GM12878 (cell line): ENCODE results near the gene PSRC1. TPM values are rescaled to one million over a fixed set of nuclear protein-coding genes. Genes with fewer than 3 reads are reported as not detected.
A peak's percentile ranks its signal among the peaks of the same experiment; 100 is the strongest.

Experiments used
- ATAC-seq: fragments of 200-7000 bp; cut with Tn5 transposase; 3 replicates; pipeline ENCODE4 v1.9.1; 2020; ENCODE audit warnings: mild to moderate bottlenecking, moderate library complexity
- BruUV-seq: library from RNA; stranded (reverse); fragments of 400-500 nt; replicated peaks from 2 replicates; lab custom pipeline; 2021; lab: Mats Ljungman, UMichigan
- CTCF ChIA-PET: fragments of 300-600 bp; sonication (Branson Sonifier 250); formaldehyde crosslinking; extraction: SDS; loops from one replicate; lab custom pipeline; 2021; ENCODE audit warnings: inconsistent platforms; lab: Yijun Ruan, JAX
- POLR2A ChIA-PET: fragments of 350-600 bp; formaldehyde crosslinking; extraction: SDS; loops from one replicate; lab custom pipeline; 2021; ENCODE audit warnings: inconsistent platforms; lab: Charles Lee
- RAD21 ChIA-PET: fragments of 300-600 bp; sonication (Branson Sonifier 250); formaldehyde crosslinking; loops from one replicate; lab custom pipeline; 2023; ENCODE audit warnings: antibody characterized with exemption; ENCODE audit not compliant: unreplicated experiment; lab: Charles Lee
- SMC1A ChIA-PET: fragments of 300-600 bp; sonication (Branson Sonifier 250); formaldehyde crosslinking; loops from one replicate; lab custom pipeline; 2023; ENCODE audit not compliant: unreplicated experiment, uncharacterized antibody; lab: Charles Lee
- DNase-seq: peaks from one replicate; pipeline ENCODE4 v3.0.0-alpha.2; 2011; ENCODE audit warnings: low read depth, low spot score
- FAIRE-seq: peaks from 3 replicates; lab custom pipeline; 2011; peaks lifted over from hg19 to GRCh38; lab: Jason Lieb, UNC
- H2AFZ ChIP-seq: 2 replicates; pipeline ENCODE4 v1.6.0; 2011; ENCODE audit warnings: low read depth, low read length, control low read depth; ENCODE audit not compliant: control insufficient read depth
- H3K27ac ChIP-seq: 2 replicates; pipeline ENCODE4 v1.5.1; 2011; ENCODE audit warnings: control low read depth; ENCODE audit not compliant: control insufficient read depth, insufficient read depth
- H3K27me3 ChIP-seq, 2 experiments: replicated peaks in 1 of 2; 2 replicates each; pipeline versions ENCODE4 v1.6.0 to v1.6.1; 2011; ENCODE audit warnings: low read length in 1 of 2; ENCODE audit not compliant: control insufficient read depth in 2 of 2, insufficient read depth in 2 of 2
- H3K36me3 ChIP-seq, 2 experiments: 2 replicates each; pipeline ENCODE4 v1.5.1; 2011; ENCODE audit warnings: low read length in 1 of 2; ENCODE audit not compliant: control insufficient read depth in 2 of 2, insufficient read depth in 2 of 2
- H3K4me1 ChIP-seq: 2 replicates; pipeline ENCODE4 v1.6.1; 2011; ENCODE audit warnings: mild to moderate bottlenecking, low read length, moderate library complexity, mixed read lengths; ENCODE audit not compliant: control insufficient read depth, insufficient read depth
- H3K4me2 ChIP-seq: 2 replicates; pipeline ENCODE4 v1.6.0; 2011; ENCODE audit warnings: control low read depth; ENCODE audit not compliant: control insufficient read depth, insufficient read depth
- H3K4me3 ChIP-seq: fragments of 200-600 bp; sonication (generic); 2 replicates; pipeline ENCODE4 v1.5.1; 2016
- H3K79me2 ChIP-seq: 2 replicates; pipeline ENCODE4 v1.6.0; 2011; ENCODE audit warnings: low read length; ENCODE audit not compliant: control insufficient read depth, insufficient read depth
- H3K9ac ChIP-seq: 2 replicates; pipeline ENCODE4 v1.8.0; 2011; ENCODE audit warnings: low read length, control low read depth, mixed read lengths; ENCODE audit not compliant: control insufficient read depth, insufficient read depth
- H3K9me3 ChIP-seq: replicated peaks from 3 replicates; pipeline ENCODE4 v1.5.1; 2011; ENCODE audit warnings: mild to moderate bottlenecking, low read length; ENCODE audit not compliant: control insufficient read depth, insufficient read depth
- H4K20me1 ChIP-seq: 2 replicates; pipeline ENCODE4 v1.6.0; 2011; ENCODE audit not compliant: control insufficient read depth, insufficient read depth
- DPF2 ChIP-seq: fragments of 450-650 bp; IDR thresholded peaks from 2 replicates; pipeline ENCODE4 v1.6.1; 2017; ENCODE audit warnings: mild to moderate bottlenecking
- EED ChIP-seq: sonication (generic); IDR thresholded peaks from 2 replicates; pipeline ENCODE4 v1.6.1; 2016; ENCODE audit warnings: antibody characterized with exemption, low read depth
- HDGF ChIP-seq: fragments of 450-650 bp; IDR thresholded peaks from 2 replicates; pipeline ENCODE4 v1.6.1; 2016; ENCODE audit warnings: antibody characterized with exemption
- POLR2AphosphoS5 ChIP-seq: IDR thresholded peaks from 2 replicates; pipeline ENCODE4 v1.6.1; 2011; ENCODE audit warnings: mild to moderate bottlenecking, low read length, inconsistent platforms
- RFX5 ChIP-seq: IDR thresholded peaks from 2 replicates; pipeline ENCODE4 v1.6.1; 2011; ENCODE audit warnings: low read depth, low read length, improper control_type of control experiment
- SIN3A ChIP-seq: IDR thresholded peaks from 2 replicates; pipeline ENCODE4 v1.6.1; 2012; ENCODE audit warnings: low read depth, low read length, improper control_type of control experiment
- SMAD1 ChIP-seq: fragments of 450-650 bp; IDR thresholded peaks from 2 replicates; pipeline ENCODE4 v1.6.1; 2018; ENCODE audit warnings: mild to moderate bottlenecking, low read depth; ENCODE audit not compliant: partially characterized antibody
- WGBS: methylation state at CpG from one replicate; pipeline ENCODE4 v1.1.6; 2016; ENCODE audit warnings: low lambda C conversion rate; ENCODE audit not compliant: insufficient replicate concordance, insufficient coverage; ENCODE audit errors: missing lambda C conversion rate; 5-methylcytosine and 5-hydroxymethylcytosine counted together
- in situ Hi-C: fragments of 300-500 bp; cut with MboI; formaldehyde crosslinking; loops from 9 replicates; pipeline ENCODE4 v1.14.3; 2018; ENCODE audit warnings: mixed read lengths
- intact Hi-C: fragments of 100-400 bp; cut with micrococcal nuclease; formaldehyde crosslinking; loops from one replicate; pipeline ENCODE4 v1.14.2; 2022; ENCODE audit not compliant: unreplicated experiment
- polyA plus RNA-seq, 11 experiments: library from polyadenylated mRNA; depleted of rRNA in 4 of 11; unstranded in 6 of 11; stranded (reverse) in 5 of 11; fragments of >200 nt; fragmentation: Nextera tagmentation in 4 of 11; fragmentation: Illumina TruSeq in 1 of 11; extraction: Ambion mirVana in 4 of 11; extraction: Trizol in 1 of 11; gene quantifications; 1 replicate in 1 of 11; 2 replicates in 10 of 11; pipeline versions ENCODE4 v1.2.1 to v1.2.3, GENCODE V29; 2011 to 2016; ENCODE audit warnings: inconsistent platforms in 2 of 11, missing spikeins in 2 of 11, low read depth in 1 of 11
- total RNA-seq, 4 experiments: library from RNA; depleted of rRNA in 3 of 4; stranded (reverse); fragments of >200 nt in 3 of 4; fragmentation: Illumina TruSeq in 1 of 4; extraction: Trizol in 1 of 4; gene quantifications; 2 replicates each; pipeline versions ENCODE4 v1.2.1 to v1.2.3, GENCODE V29; 2013 to 2021
- TF ChIP-seq, protein P1 (sequence below): fragments of 450-650 bp; IDR thresholded peaks from 2 replicates; pipeline ENCODE4 v1.6.1; 2017; ENCODE audit warnings: mild to moderate bottlenecking, low read depth, inconsistent platforms; ENCODE audit not compliant: poor library complexity, severe bottlenecking
- TF ChIP-seq, protein P2 (sequence below): fragments of 450-650 bp; IDR thresholded peaks from 2 replicates; pipeline ENCODE4 v1.6.1; 2016; ENCODE audit warnings: mild to moderate bottlenecking

The PSRC1 gene
- total and polyA plus RNA-seq, 10 of the 15 experiments (the other 5 are each of a cell fraction or from before 2014, with no cell fraction given) = 1.2 to 11.8 (median 4.9) TPM

DNA sequence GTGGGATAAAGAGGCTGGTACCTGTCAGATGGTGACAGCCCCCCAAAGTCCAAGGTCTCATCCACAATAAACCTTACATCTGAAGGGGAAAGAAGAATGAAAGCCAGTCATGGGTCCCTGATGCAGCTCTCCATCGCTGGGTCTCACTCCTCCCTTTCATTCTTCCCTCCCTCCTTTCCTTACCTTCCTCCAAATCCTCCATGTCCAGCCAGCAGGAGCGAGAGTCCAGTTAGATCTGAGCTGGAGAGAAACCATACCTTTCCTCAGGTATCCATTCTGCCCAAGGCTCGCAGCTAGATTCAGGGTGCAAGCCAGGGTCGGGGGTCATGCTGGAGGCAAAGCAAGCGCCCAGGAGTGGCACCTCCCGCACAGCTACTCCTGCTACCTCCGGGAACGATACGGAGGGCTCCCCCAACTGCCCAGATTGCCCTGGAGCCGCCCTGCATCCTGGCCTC is 421 bp downstream of the PSRC1 start:
- DNase-seq (no peak), ATAC-seq (no peak), FAIRE-seq (no peak)
- no peak overlapping the region for H3K27ac ChIP-seq
- peak overlapping the region; percentile 86 for H3K4me3 ChIP-seq
- H3K79me2 ChIP-seq = no peaks in the 10 kb centered on the region
- peak overlapping the region; percentile 96 for H2AFZ ChIP-seq
- TF ChIP-seq POLR2AphosphoS5 = no peak
- TF ChIP-seq SIN3A = no peak
- ChIA-PET RAD21 (interaction anchor here (0.8 to 3.3 kb wide), 9 partner anchors 25 to 266 kb away, joined by 3 to 21 read pairs (median 4); partner anchors contain the start of genes GNAI3 and SORT1), POLR2A (interaction anchor here (1.3 to 1.5 kb wide), 2 partner anchors 10 to 143 kb away, joined by 3 to 5 read pairs; partner anchors contain the start of gene PSMA5), SMC1A (interaction anchor here (0.6 to 3.1 kb wide), 6 partner anchors 14 to 266 kb away, joined by 3 to 19 read pairs (median 4); partner anchors contain the start of genes GNAI3 and SORT1), CTCF (interaction anchor here (0.6 to 2.9 kb wide), 14 partner anchors 10 to 702 kb away, joined by 3 to 31 read pairs (median 4); partner anchors contain the start of genes AHCYL1, ATXN7L2 and SORT1)
- in situ Hi-C loops (no loop called here), intact Hi-C loops (no loop called here)
- WGBS = 10% methylated on average over 10 of the region's 10 CpGs
- H3K9me3 ChIP-seq = no peaks in the 10 kb centered on the region
- H4K20me1 ChIP-seq = no peaks in the 10 kb centered on the region
- BruUV-seq = no TSS peak
- no peaks in the 10 kb centered on the region for H3K36me3 ChIP-seq
- H3K9ac ChIP-seq = peak overlapping the region; percentile 66; the same call in 1 of the 2 replicates
- H3K4me1 ChIP-seq = peaks cover 3% of the 10 kb centered on the region
- H3K4me2 ChIP-seq = peak overlapping the region; percentile 100
- no peaks in the 10 kb centered on the region for H3K27me3 ChIP-seq

DNA sequence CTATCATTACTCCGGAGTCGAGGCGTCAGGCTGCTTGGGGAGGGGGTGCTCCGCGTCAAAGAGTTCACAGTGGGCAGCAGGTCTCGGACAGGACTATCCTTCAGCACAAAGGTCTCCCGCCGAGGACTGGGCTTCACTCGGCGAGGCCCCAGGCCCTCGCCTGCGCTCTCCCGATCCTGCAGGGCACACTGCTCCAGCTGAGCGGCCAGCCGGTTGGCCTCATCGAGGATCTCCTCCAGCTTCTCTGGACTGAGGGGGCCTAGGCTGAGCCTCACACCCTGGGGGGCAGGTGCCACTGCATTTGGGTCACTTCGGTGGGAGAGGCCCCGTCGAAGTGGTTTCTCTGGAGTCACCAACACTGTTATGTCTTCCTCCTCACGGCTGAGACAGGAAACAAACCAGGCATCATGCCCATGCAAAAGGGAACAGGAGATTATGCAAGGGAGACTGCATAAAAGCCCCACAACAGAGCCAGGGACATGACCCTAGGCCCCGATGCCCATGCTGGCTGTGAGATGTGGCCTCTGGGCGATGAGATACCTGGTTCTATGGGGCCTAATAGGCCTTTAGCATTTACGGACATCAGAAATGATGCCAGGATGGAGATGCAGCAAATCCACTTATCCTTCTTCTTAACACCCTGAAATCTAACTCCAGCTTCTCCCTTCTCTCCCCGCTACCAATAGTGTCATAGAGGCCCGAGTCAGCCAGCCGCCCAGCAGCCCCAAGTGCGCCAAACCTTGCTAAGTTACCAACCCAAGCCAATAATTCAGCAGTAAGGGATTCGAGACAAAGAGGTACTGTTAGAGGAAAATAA is 1.1 kb downstream of the PSRC1 start:
- ChIA-PET RAD21 (interaction anchor here (1.3 to 3.3 kb wide), 6 partner anchors 112 to 267 kb away, joined by 3 to 21 read pairs (median 4); partner anchors contain the start of genes GNAI3 and SORT1), CTCF (interaction anchor here (0.9 to 2.9 kb wide), 10 partner anchors 11 to 703 kb away, joined by 3 to 31 read pairs (median 5); partner anchors contain the start of genes AHCYL1, ATXN7L2 and SORT1), SMC1A (interaction anchor here (1.4 to 3.1 kb wide), 3 partner anchors 117 to 267 kb away, joined by 4 to 19 read pairs (median 5); partner anchors contain the start of genes GNAI3 and SORT1), POLR2A (interaction anchor here (1.3 to 1.5 kb wide), 2 partner anchors 11 to 144 kb away, joined by 3 to 5 read pairs; partner anchors contain the start of gene PSMA5)
- H4K20me1 ChIP-seq = no peaks in the 10 kb centered on the region
- no peak for ATAC-seq
- no peak for DNase-seq
- H3K4me1 ChIP-seq = peaks cover 3% of the 10 kb centered on the region
- in situ Hi-C loops (no loop called here), intact Hi-C loops (no loop called here)
- H2AFZ ChIP-seq = no peak overlapping the region
- 88% methylated on average over 28 of the region's 28 CpGs for WGBS
- no peaks in the 10 kb centered on the region for H3K9me3 ChIP-seq
- no peak for FAIRE-seq
- no TSS peak for BruUV-seq
- peak overlapping the region; percentile 86 for H3K4me3 ChIP-seq
- H3K4me2 ChIP-seq = peak overlapping the region; percentile 100
- H3K79me2 ChIP-seq = no peaks in the 10 kb centered on the region
- H3K27me3 ChIP-seq = no peaks in the 10 kb centered on the region
- no peaks in the 10 kb centered on the region for H3K36me3 ChIP-seq
- H3K9ac ChIP-seq = no peak overlapping the region
- no peak overlapping the region for H3K27ac ChIP-seq
- no peak for TF ChIP-seq RFX5
- TF ChIP-seq DPF2 = no peak
- TF ChIP-seq, protein P1, sequence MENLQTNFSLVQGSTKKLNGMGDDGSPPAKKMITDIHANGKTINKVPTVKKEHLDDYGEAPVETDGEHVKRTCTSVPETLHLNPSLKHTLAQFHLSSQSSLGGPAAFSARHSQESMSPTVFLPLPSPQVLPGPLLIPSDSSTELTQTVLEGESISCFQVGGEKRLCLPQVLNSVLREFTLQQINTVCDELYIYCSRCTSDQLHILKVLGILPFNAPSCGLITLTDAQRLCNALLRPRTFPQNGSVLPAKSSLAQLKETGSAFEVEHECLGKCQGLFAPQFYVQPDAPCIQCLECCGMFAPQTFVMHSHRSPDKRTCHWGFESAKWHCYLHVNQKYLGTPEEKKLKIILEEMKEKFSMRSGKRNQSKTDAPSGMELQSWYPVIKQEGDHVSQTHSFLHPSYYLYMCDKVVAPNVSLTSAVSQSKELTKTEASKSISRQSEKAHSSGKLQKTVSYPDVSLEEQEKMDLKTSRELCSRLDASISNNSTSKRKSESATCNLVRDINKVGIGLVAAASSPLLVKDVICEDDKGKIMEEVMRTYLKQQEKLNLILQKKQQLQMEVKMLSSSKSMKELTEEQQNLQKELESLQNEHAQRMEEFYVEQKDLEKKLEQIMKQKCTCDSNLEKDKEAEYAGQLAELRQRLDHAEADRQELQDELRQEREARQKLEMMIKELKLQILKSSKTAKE = no peak
- TF ChIP-seq HDGF = no peak
- TF ChIP-seq, protein P2, sequence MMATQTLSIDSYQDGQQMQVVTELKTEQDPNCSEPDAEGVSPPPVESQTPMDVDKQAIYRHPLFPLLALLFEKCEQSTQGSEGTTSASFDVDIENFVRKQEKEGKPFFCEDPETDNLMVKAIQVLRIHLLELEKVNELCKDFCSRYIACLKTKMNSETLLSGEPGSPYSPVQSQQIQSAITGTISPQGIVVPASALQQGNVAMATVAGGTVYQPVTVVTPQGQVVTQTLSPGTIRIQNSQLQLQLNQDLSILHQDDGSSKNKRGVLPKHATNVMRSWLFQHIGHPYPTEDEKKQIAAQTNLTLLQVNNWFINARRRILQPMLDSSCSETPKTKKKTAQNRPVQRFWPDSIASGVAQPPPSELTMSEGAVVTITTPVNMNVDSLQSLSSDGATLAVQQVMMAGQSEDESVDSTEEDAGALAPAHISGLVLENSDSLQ = no peak
- no peak for TF ChIP-seq EED
- TF ChIP-seq SMAD1 = no peak
